HEK293T (cell line): ENCODE data around the gene GTF3C2.

Source experiments
- CTCF ChIA-PET: fragments of 350-600 bp; formaldehyde crosslinking; extraction: SDS; loops from one replicate; lab custom pipeline; 2021; ENCODE audit warnings: antibody characterized with exemption, inconsistent platforms; lab: Yijun Ruan, JAX
- POLR2A ChIA-PET: fragments of 350-600 bp; formaldehyde crosslinking; extraction: SDS; loops from one replicate; lab custom pipeline; 2020; ENCODE audit warnings: antibody characterized with exemption, inconsistent platforms; lab: Yijun Ruan, JAX
- DNase-seq: peaks from one replicate; pipeline ENCODE4 v3.0.0; 2012; ENCODE audit warnings: mixed read lengths; ENCODE audit errors: extremely low spot score
- ARNT ChIP-seq: fragments of 450-650 bp; IDR thresholded peaks from 2 replicates; pipeline ENCODE4 v1.6.1; 2017; ENCODE audit warnings: mild to moderate bottlenecking
- BHLHE40 ChIP-seq: fragments of 450-650 bp; IDR thresholded peaks from 2 replicates; pipeline ENCODE4 v1.6.1; 2016; ENCODE audit warnings: mild to moderate bottlenecking, moderate library complexity, borderline replicate concordance
- CTBP1 ChIP-seq: fragments of 450-650 bp; IDR thresholded peaks from 2 replicates; pipeline ENCODE4 v1.6.1; 2016; ENCODE audit warnings: borderline replicate concordance
- ELF4 ChIP-seq: fragments of 450-650 bp; IDR thresholded peaks from 2 replicates; pipeline ENCODE4 v1.6.1; 2017; ENCODE audit warnings: antibody characterized with exemption
- FOXA1 ChIP-seq: fragments of 450-650 bp; IDR thresholded peaks from 2 replicates; pipeline ENCODE4 v1.6.1; 2016; ENCODE audit warnings: mild to moderate bottlenecking
- FOXK2 ChIP-seq: fragments of 450-650 bp; IDR thresholded peaks from 2 replicates; pipeline ENCODE4 v1.6.1; 2016; ENCODE audit warnings: mild to moderate bottlenecking
- FOXM1 ChIP-seq: fragments of 450-650 bp; IDR thresholded peaks from 2 replicates; pipeline ENCODE4 v1.6.1; 2017; ENCODE audit warnings: mild to moderate bottlenecking, borderline replicate concordance
- HDGF ChIP-seq: fragments of 450-650 bp; IDR thresholded peaks from 2 replicates; pipeline ENCODE4 v1.6.1; 2017; ENCODE audit warnings: antibody characterized with exemption, borderline replicate concordance
- L3MBTL2 ChIP-seq: fragments of 450-650 bp; conservative IDR thresholded peaks from 2 replicates; pipeline ENCODE4 v1.6.1; 2016; ENCODE audit warnings: mild to moderate bottlenecking
- LEF1 ChIP-seq: fragments of 450-650 bp; IDR thresholded peaks from 2 replicates; pipeline ENCODE4 v1.6.1; 2017; ENCODE audit warnings: mild to moderate bottlenecking, borderline replicate concordance
- NFRKB ChIP-seq: fragments of 450-650 bp; IDR thresholded peaks from 2 replicates; pipeline ENCODE4 v1.6.1; 2016; ENCODE audit warnings: mild to moderate bottlenecking, moderate library complexity
- PKNOX1 ChIP-seq: fragments of 450-650 bp; IDR thresholded peaks from 2 replicates; pipeline ENCODE4 v1.6.1; 2016
- SP1 ChIP-seq: fragments of 450-650 bp; IDR thresholded peaks from 2 replicates; pipeline ENCODE4 v1.6.1; 2017
- SUZ12 ChIP-seq: fragments of 450-650 bp; IDR thresholded peaks from 2 replicates; pipeline ENCODE4 v1.6.1; 2016; ENCODE audit warnings: mild to moderate bottlenecking
- TARDBP ChIP-seq: fragments of 450-650 bp; IDR thresholded peaks from 2 replicates; pipeline ENCODE4 v1.6.1; 2016
- ZNF384 ChIP-seq: fragments of 450-650 bp; IDR thresholded peaks from 2 replicates; pipeline ENCODE4 v1.6.1; 2016

Gene GTF3C2

GRCh38 chr2:27356382-27357181 is at the start of gene GTF3C2:
GTF3C2 (minus strand) TSS chr2:27356764; CDS start chr2:27343554, 13,210 bp downstream.
- TF ChIP-seq NFRKB (no peak), HDGF (no peak), FOXK2 (peak; percentile 78), ELF4 (peak; percentile 44), TARDBP (no peak), BHLHE40 (no peak), L3MBTL2 (peak; percentile 91), PKNOX1 (peak; percentile 46; the same call in 1 of the 2 replicates)
- DNase-seq, result peak; percentile 90
- ChIA-PET POLR2A (interaction anchor here (0.7 to 2.9 kb wide), 19 partner anchors 10 to 144 kb away, joined by 3 to 25 read pairs (median 3); partner anchors contain the start of genes ATRAID, EIF2B4, MPV17 and NRBP1), CTCF (interaction anchor here (0.6 kb wide), 1 partner anchor 11 kb away, joined by 3 read pairs; no protein-coding TSS in a partner anchor)

- ChIA-PET CTCF (no interaction called here), POLR2A (interaction anchor here (1.0 to 1.9 kb wide), 2 partner anchors 9 to 28 kb away, joined by 3 to 8 read pairs; partner anchors contain the start of genes NRBP1 and PPM1G)
- no peak for DNase-seq
- TF ChIP-seq NFRKB (no peak), FOXM1 (no peak), BHLHE40 (no peak), HDGF (no peak), L3MBTL2 (no peak), PKNOX1 (no peak), LEF1 (no peak), SP1 (no peak), TARDBP (no peak), ELF4 (no peak), SUZ12 (no peak), FOXK2 (no peak), ZNF384 (no peak), ARNT (no peak), CTBP1 (no peak), FOXA1 (no peak)
These were observed 44.0 kb upstream of the GTF3C2 start for GRCh38 chr2:27400348-27401135.

- CTCF ChIA-PET, result no interaction called here
- DNase-seq, result no peak
- no peak for TF ChIP-seq NFRKB
- no peak for TF ChIP-seq LEF1
- no peak for TF ChIP-seq SP1
- TF ChIP-seq TARDBP, result no peak
- no peak for TF ChIP-seq FOXK2
- no peak for TF ChIP-seq FOXA1
- TF ChIP-seq FOXM1, result no peak
- TF ChIP-seq ELF4, result no peak
- TF ChIP-seq L3MBTL2, result no peak
- TF ChIP-seq ZNF384, result no peak
- no peak for TF ChIP-seq BHLHE40
- TF ChIP-seq PKNOX1, result no peak
- no peak for TF ChIP-seq HDGF
- no peak for TF ChIP-seq ARNT
- TF ChIP-seq SUZ12, result no peak
- TF ChIP-seq CTBP1, result no peak
- POLR2A ChIA-PET, result interaction anchor here (2.3 kb wide), 1 partner anchor 10 kb away, joined by 9 read pairs; the partner anchor contains the start of gene PPM1G
These were observed 42.4 kb upstream of the GTF3C2 start for GRCh38 chr2:27398962-27399361.

DNA sequence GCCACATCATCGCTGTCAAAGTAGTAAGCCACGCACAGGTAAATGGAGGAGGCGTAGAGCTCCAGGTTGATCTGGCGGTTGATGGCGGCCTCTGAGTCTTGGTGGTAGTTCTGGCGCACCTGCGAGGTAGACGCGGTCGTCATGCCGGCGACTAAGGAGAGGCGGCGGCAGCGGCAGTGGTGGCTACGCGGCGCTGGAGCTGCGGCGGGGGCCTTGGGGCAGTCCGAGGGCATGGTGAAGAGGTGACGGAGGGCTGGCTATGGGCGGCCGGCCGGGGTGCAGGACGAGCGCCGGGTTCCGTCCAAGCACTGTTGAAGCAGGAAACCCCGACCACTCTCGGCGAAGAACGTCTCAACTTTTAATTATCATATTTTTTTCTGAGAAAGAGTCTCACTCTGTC is 36.7 kb upstream of the GTF3C2 start:
- POLR2A ChIA-PET, result no interaction called here
- CTCF ChIA-PET, result no interaction called here
- TF ChIP-seq LEF1 (no peak), PKNOX1 (no peak), SP1 (no peak), NFRKB (no peak), L3MBTL2 (no peak), FOXA1 (no peak), HDGF (no peak), ZNF384 (no peak)
- DNase-seq, result no peak
